Astrocyte (in vitro differentiated cells and primary cell): ENCODE results near the gene SPINK4.

ENCODE experiments used
- CTCF ChIP-seq: IDR thresholded peaks from 2 replicates; pipeline ENCODE4 v1.5.1; 2011; ENCODE audit warnings: low read depth, mild to moderate bottlenecking, inconsistent platforms, low read length, moderate library complexity; ENCODE audit not compliant: insufficient read depth
- EZH2 ChIP-seq: IDR thresholded peaks from 2 replicates; pipeline ENCODE4 v1.6.1; 2012; ENCODE audit warnings: mild to moderate bottlenecking, low read length, inconsistent platforms; ENCODE audit not compliant: insufficient read depth

- TF ChIP-seq CTCF (no peak), EZH2 (no peak)
Measured at GRCh38 chr9:33293782-33294181, 53.8 kb downstream of the SPINK4 start.
